ENCODE measurements around the gene SINHCAF.

DNA sequence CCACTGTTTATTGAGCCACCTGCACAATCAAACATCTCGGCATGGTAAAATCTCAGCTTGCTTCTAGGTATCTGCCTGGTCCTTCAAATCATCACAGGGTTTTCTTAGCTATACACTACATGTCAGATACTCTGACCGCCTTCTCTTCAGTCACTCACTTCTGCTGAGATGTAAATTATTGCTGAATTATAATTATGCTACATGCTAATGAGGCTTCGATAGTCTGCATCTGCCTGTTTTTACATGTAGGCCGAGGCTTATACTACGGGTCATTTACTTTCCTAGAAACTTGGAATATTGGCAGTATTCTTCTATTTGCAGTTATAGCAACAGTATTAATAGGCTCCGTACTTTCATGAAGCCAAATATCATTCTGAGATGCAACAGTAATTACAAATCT is 77.6 kb downstream of the SINHCAF start:
- TF ChIP-seq GATA2 (IDR thresholded peaks at IDR 0.05; ENCODE audit: low read depth, low read length) (no peak), GATA3 (IDR thresholded peaks at IDR 0.05; ENCODE audit: low read depth, low read length) (no peak)

All from SH-SY5Y (cell line).